Measurements from ENCODE around the gene SLC17A9.
"Not testable (repeated sequence)": the region's sequence is repeated elsewhere in the genome, so short reads cannot be mapped to it uniquely, and the experiment has no call there.

The SLC17A9 gene

DNA sequence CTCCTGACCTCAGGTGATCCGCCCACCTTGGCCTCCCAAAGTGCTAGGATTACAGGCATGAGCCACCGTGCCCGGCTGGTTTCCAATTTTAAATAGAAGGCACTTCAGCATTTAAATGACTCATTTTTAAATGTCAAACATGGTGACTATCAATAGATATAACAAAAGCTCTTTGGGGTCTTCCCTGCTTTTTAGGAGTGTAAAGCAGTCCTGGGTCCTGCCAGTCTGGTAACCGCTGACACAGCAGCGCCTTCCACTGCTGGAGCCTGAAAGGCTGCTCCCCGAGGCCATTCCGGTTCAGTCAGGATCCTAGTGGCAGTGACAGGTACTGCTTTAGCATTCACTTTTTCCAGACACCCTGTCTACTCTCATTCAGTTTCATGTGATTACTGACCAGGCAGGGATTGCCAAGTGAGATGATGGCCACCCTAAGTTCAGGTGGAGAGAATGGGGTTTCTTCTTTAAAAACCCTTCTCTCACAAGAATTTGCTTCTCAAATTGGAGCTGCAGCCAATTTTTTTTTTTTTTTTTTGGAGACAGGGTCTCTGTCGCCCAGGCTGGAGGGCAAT is 31.3 kb upstream of the SLC17A9 start:
- DNase-seq: peak; percentile 46

DNA sequence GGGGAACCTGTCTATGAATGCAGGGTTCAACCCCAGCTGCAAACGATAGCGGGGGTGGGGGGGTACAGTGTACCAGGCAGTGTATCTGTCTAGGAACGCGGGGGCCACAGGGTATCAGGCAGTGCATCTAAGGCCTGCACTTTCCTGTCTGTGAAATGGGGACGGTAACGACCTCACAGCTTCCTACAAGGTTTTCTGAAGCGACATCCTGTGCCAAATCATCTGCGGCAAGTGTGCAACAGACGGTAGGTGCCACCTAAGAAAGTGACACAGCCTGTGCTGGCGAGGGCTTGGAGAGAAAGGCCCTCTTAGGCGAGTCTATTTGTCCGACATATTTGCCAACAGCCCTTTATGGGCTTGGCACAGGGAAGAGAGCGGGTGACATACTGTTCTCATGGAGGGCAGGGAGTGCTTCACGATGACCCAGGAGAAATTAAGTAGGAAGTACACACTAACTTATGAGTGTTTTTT is 30.0 kb upstream of the SLC17A9 start:
- DNase-seq: no peak

DNA sequence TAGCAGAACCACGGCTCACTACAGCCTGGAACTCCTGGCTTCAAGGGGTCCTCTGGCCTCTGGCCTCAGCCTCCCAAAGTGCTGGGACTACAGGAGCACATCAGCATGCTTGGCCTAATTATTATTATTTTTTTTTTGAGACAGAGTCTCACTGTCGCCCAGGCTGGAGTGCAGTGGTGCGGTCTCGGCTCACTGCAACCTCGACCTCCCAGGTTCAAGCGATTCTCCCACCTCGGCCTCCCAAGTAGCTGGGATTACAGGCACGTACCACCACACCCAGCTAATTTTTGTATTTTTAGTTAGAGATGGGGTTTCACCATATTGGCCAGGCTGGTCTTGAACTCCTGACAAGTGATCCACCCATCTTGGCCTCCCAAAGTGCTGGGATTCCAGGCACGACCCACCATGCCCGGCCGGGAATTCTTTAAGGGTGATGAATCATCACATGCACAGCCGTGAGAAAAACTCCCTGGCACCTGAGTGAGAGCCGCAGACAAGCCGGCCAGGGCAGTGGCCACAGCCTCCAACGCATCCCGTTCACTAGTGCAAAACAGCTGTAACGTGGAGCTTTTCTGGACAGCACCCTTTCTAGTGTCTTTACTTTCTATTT is 29.3 kb upstream of the SLC17A9 start:
- DNase-seq: not testable (repeated sequence)

DNA sequence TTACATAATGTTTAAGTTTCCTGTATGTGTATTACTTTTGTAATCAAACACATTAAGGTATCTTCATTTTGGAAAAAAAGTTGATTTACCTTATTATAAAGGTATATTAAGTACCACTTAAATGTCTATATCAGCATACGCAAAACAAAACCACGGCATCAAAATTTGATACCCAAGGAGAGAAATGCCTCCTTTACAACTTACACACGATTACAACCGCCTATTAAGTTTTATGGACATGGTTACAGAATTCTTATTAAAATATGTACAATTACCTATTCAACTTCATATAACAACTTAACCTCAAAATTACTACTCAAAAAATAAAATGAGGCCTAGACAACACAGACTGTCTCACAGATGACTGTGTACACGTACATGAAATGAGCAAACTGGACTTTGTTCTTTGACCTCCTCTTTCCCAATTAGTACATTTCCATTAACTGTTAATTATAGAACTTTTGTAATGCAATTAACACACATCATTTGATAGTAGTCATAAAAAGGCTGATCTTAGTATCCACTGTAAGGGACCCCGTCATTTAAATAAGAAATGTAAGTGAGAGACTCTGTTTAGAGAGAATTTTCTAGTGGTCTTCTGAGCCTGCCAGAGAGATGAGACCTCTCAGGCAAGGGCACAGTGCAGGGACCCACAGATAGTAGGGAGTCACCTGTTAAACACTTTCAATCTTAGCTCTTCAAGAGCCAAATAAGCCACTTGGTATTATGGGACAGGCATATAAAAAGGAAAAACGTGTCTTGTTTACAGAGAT is 28.7 kb upstream of the SLC17A9 start:
- DNase-seq: no peak

DNA sequence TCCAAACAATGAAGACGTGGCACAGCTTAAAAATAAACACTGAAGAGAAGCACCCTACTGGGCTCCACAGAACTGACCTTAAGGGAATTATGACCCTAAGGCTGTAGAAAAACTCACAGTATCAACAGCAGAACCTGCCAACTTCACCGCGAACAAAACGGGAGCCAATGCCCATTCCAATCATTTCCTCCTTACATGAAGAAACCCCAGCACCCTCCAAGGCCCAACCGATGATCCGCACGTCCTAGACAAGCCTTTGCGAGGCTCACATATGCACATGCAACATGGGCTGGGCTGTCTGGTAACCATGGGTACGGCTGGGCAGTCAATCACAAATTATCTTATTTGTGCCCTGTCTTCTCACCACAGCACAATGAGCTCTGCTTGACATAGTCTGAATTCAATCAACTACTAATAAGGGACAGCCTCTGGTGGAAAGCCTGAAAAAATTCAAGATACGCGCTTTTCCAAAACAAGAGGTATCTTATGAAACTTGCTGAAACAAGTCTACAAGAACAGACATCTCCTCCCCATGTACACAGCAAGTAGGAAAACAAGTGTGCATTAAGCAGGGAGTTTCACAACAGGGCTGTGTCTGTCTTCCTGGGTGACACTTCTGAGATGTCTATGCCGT is 27.9 kb upstream of the SLC17A9 start:
- DNase-seq: no peak

DNA sequence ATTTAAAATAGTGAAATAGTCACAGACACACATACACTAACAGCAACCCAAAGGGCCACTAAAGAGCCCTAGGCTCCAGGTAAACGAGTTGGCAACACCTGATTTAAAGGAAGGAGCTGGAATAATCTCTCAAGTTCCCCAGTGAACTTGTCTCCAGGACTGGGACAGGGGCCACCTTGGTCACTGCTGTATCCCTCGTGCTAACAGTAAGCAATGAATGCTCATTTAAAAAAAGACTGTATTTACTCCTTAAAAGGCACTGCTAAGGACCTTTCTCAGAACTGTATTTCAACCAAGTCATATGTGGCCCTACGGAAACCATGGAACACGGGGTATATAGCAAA is 27.5 kb upstream of the SLC17A9 start:
- no peak for DNase-seq

DNA sequence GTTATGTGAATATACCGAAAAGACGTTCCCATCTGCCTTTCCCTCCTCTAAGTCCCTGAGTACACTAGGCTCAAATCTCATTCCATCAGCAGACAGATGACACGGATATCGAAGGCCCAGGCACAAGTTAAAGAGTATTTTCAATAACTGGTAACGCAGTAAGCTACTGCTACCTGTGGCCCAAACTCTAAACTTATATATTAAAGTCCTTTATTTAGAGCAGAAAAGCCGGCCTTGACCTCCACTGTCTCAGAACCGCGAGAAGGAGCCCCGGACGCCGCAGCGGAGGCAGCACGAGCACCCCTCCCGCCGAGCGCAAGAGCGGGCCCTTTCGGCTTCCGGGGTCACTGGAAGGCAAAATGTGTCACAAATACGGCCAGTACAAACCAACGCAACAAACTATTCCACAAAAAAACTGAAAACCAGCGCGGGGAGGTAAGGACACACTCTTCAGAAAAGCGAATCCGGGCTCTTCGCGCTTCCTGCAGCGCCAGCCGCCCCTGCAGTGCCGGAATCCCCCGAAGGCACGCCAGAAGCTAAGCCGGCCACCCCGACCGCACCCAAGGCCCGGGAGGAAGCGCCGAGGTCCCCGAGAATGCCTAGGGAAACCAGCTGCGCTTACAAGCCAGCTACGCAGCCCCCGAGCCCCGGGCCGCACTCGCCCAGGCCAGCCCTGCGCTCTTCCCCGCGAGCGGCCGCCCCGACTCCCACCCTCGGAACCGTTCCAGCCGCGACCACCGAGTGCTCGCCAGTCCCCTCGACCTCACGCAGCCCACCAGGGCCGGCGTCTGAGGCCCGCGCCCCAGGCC is 26.9 kb upstream of the SLC17A9 start:
- peak; percentile 33 for DNase-seq

DNA sequence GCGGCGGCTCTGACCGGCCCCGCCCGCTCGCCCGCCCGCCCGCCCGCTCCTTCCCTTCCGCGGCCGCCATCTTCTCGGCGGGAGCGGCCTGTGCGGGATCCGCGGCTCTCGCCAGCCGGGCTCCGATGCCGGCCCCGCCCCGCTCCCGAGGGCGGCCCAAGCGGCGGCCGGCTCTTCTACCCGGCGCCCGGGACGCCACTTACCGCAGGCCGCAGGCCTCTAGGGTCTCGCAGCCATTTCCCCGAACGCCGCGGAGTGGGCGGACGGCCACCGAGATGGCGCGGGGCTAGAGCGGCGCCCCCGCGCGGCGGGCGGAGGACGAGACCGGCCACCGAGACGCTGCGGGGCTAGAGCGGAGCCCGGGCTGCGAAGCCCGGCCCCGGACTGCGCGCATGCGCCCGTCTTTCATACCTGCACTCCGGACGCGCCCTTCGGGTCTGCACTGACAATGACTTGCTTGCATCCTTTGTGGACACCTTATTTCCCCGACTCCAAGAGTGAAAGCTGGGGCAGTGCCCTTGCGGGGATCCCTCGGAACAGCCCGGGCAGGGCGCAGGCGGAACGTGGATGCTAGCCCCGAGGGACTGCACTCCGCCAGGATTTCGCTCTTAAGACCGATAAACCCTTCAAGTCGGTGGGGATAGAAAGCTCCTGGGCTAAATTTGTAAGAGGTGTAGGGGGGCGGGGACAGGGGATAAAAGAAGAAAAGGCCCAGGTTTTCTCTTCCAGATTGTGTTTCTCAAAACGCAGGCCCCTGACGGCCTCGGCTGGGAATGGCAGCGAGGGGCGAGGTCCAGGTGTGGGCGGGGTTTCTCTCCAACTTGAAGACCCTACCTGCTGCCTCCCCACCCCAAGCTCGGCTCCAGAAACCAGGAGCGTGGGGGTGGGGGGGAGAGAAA is 26.0 kb upstream of the SLC17A9 start, which contains the start of gene DIDO1:
TSS of gene DIDO1 (minus strand) at position 277 of the 899 bp plus-strand sequence.
- peak; percentile 75 for DNase-seq

DNA sequence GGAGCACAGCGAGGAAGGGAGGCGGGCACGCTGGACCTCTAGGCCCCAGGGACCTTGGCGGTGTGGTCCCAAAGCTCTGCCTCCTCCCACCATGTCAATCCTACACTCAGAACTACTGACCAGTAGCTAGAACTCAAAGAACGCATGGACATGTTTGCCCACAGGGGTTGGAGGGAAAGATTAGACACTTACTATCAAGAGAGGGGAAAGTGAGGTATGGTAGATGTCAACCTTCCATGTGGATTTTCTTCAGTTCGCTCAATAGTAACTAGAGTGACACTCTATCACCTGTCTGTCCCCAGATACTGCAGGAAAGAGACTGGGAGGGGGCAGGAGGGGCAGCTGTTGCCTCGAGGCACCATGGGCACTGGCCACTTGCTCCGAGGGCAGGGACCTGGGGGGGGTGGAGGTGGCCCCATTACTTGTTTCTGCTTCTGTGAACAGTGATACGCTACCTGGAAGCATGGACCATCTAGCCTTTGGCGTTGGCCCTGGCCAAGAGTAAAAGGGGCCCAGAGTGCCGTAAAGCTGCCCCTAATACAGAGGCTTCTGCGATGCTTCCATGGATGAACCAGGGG is 25.3 kb upstream of the SLC17A9 start:
- no peak for DNase-seq

DNA sequence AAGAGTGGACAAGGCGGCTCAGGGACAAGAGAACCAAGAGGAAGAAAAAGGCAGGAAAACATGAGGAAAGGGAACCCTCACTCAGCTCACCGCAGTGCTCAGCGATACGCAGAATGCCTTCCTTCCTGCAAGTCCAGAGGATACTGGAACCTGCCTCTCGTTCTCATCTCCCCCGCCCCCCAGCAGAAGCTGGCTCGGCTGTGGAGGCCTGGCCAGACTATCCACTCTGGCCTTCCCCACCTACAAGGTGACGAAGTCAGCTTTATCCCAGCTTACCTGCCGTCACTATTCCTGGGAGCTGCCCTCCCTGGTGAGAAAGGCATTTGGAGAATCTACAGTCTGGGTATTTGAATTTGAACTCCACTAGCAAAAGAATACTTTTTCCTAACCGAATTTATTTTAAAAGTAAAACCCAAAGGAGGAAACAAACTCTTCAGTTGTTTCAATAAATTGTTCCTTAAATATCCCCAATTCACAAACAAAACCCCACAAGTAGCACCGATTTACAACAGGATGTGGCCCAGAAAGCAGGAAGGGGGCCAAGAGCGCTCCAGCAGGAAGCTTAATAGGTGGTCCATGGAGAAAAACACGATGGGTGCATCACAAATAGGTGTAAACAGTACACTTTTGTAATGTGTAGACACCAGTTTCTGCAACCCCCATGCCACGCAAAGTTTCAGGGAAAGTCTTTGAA is 24.1 kb upstream of the SLC17A9 start:
- no peak for DNase-seq

DNA sequence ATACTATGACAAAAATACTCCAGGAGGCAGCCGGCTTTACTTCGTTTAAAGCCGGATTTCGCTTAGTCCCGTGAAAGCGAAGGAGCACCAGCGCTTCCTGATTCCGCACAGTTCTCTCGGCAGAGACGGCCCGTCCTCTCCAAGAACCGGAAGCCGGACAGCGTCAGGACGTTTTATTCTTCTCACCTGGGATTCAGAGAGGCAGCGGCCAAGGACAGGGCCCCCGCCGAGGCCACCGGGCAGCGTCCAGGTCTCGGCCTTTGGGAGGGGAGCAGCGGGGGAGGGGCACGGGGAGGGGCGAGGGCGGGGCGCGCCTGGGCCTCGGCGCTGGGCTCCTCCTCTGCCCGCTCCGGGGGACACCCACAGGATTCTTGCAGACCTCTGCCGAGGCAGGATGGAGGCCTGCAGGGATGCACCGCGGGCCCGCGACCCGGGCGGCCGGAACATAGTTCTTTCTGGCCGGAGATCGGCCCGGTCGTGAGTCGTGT is 23.4 kb upstream of the SLC17A9 start:
- peak; percentile 45 for DNase-seq

DNA sequence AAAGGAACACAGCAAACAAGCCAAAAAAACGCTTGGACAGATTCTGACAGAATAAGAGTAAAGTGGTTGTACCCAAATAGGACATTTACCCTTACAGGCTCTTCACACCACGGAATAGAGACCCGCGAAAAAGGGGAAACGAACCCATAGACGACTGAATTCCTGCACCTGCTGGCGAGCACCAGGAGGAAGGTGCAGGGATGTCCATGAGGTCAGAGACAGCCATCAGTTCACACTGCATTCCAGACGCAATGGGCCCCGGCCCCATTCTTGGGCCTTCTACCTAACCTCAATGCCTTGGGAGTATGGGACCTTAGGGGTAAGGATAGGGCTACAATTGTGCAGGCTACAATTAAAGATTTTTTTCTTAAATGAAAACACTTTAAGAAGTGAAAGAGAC is 21.0 kb upstream of the SLC17A9 start:
- no peak for DNase-seq

DNA sequence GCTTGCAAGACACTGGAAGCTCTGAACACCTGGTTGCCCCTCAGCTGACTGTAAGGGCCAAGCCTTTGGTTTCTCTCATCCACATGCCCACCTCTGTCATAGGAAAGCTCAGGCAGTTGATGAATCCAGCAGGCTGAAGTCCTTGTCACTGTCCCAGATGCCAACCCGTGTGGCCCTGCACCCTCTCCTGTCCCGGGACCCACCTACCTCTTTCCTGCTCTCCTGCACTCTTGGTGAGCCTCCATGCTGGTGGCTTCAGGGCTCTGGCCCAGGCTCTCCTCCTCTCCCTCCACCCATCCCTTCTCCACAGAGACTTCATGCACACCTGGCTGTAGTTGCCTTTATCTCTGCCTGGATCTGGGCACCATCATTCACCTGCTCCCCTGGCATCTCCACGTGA is 18.5 kb upstream of the SLC17A9 start:
- DNase-seq: no peak

DNA sequence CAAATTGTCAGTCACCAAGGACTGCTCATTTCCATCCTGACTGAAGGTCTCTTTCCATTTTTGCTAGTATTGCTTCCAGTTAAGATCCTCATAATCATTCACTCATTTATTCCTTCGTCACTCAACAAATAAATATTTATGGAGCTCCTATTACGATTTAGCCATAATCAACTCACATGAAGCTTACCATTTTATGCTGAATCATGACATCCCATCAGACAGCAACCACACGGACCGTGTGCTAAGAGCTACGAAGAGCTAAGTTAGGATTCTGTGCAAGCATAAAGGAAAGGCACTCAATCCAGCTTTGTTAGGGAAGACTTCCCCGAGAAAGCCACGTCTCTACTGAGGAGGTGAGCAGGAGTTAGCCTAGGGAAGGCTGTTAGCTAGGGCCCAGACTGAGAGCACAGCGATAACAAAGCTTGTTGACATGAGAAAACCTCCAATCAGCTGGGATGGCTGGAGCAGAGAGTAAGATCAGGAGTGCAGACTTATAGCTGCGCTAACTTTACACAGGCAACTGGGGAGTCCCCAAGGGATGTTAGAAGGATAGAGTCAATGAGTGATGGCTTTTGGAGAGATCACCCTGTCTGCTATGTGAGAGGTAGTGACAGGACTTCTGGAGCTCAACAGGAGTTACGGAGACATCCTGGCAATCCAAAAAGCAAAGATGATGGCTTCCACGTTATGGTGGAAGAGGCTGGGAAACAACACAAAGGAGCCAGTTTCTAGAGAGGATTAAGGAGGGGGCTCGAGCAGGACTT is 17.1 kb upstream of the SLC17A9 start:
- no peak for DNase-seq

DNA sequence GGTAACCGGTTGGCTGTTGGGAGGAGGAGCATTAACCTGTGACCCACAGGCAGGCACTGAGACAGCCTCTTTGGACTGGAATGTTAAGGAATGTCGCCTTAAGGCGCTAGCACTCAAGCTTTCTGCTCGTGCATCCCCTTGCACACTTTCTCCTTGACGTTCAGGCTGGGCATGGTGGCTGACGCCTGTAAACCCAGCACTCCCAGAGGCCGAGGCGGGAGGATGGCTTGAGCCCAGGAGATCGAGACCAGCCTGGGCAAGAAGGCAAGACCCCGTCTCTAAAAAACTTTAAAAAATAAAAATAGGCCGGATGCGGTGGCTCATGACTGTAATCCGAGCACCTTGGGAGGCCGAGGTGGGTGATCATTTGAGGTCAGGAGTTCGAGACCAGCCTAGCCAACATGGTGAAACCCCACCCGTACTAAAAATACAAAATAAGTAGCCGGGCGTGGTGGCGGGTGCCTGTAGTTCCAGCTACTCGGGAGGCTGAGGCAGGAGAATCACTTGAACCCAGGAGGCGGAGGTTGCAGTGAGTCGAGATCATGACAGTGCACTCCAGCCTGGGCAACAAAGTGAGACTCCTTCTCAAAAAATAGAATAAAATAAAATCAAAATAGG is 16.4 kb upstream of the SLC17A9 start:
- DNase-seq: no peak

DNA sequence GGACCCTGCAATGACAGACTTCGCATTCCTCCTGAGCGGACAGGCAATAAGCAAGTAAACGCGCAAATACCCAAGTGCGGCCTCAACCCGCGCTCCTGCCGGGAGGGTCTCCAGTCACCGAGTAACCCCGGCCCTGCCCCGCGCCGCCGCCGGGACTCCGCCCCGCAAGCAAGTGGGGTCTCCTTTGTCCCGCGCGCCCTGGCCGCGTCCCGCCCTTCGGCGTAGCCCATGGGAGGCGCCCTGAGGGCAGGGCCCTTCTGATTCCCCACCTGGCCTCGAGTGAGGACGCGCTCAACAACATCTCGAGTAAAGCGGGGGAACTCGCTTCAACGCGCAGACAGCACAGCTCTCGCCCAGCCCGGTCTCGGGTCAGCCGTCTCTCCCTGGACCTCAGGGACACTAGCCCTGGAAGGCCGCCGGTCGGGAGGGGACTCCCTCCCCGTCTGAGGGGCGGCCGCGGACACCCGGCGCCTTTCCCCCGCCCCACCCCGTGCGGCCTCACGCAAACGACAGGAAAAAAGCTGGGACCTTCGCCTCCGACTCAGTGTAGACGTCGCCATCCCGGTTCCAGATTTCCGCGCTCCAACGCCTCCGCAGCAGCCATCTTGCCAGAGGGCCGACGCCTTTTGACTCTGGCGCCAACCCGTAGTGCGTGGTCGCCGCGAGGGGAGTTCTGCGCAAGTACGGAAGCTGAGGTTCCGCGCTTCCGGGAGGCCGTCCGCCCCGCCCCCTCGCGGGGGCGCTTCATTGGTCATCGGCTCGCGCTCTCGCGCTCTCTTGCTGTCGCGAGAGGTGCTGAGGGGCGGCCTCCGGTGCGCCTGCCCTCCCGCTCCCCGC is 15.0 kb upstream of the SLC17A9 start:
- DNase-seq: peak; percentile 96

DNA sequence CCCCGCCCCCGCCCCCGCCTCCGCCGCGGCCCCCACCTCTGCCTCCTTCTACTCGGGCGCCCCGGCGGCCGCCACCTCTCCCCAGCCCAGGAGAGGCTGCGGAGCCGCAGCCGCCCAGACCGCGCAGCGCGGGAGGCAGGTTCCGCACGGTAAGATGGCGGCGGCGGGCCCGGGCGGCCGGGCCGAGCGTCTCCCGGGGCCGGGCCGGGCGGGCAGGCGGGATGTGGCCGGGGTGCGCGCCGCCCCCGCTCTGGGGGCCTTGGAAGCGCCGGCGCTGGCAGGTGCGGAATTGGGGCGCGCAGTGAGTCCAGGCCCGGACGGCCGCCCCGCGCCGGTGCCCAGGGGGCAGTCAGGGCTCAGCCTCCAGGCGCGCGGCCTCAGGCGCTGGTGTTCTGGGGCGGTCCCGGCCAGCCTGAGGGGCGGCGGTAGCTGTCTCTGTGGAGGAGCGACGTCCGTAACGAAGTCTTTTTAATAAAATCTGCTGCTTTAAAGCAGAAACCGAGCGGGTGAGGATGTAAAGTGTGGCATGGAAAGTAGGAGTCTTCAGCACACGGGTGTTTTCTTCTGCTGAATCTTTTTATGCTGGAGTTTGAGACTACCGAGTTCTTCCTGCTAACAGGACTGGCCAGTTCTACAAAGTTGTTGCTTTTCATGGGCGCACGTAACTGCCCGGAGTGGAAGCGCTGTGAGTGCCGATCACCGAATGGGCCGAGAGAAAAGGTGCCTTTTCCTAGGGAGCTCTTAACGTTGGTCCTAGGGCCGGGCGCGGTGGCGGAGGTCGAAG is 14.2 kb upstream of the SLC17A9 start, which contains the start of gene GID8:
TSS of gene GID8 (plus strand) at position 43 of the 784 bp plus-strand sequence. CDS start 3,356 bp downstream, outside the sequence.
- peak; percentile 38 for DNase-seq

All from effector CD8-positive, alpha-beta T cell (primary cell).